Heart left ventricle (tissue), 13 donors: ENCODE results near the gene CNTNAP5.

Experiments
- POLR2A ChIP-seq, 2 donors: fragments of 450-650 bp; IDR thresholded peaks; one replicate each; pipeline ENCODE4 v1.6.1; 2017; ENCODE audit warnings: antibody characterized with exemption in 2 of 2, mild to moderate bottlenecking in 2 of 2, moderate library complexity in 2 of 2
- TF ChIP-seq, protein P1 (sequence below), 12 donors: fragments of 200-600 bp; sonication (generic) in 4 of 12; IDR thresholded peaks; one replicate each; pipeline versions ENCODE4 v1.5.0 to v1.8.0; 2018 to 2022; ENCODE audit warnings: antibody characterized with exemption in 12 of 12, mild to moderate bottlenecking in 5 of 12
- donor health status: ischemic (EF 13 %, LVEDD 7.1; RV severe dilation, severe dysfunction).
- donor health status: DM: no; HTN: yes; CAD: no.
- donor health status: DM: no; HTN: no; CAD: no.
- donor health status: ischemic (EF 25% LVEDD 6.9; RV normal size, moderate dysfunction).
- donor health status: ischemic (EF 25% LVEDD 5.7; RV mildly dilated, moderate dysfunction).
- donor health status: ischemic (EF 35%, LVEDD 5.7; RV mildly dilated, moderate dysfunction).
- donor health status: nonischemic (EF 11% LVEDD 7.7; RV severe dilation, severe dysfunction).
- donor health status: DM: yes; HTN: yes; CAD: no.
- donor health status: PGD.
- donor health status: ischemic (EF 29% LVEDD 5.4; RV normal size, mild dysfunction).
- donor health status: nonischemic (EF 23%, LVEDD 6.1; RV moderate dilation, normal function).

DNA sequence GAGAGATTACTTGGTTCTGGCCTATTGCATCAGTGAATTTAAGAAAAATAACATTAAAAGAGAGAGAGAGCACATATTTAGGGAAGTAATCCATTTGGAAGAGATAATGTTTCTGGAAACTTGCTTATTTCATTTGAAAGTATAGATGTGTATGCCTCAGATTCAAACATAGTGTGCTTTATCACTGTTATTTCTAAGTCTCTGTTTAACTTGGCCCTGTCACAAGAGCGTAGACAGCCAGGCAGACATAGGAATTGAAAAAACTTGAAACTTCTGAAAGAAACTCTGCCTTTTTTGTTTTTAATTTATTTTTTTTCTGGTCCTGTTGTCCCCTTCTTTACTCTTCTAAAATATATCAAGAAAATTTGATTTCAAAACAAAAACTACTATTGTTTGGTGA lies 849.1 kb downstream of the CNTNAP5 start:
- TF ChIP-seq, protein P1, sequence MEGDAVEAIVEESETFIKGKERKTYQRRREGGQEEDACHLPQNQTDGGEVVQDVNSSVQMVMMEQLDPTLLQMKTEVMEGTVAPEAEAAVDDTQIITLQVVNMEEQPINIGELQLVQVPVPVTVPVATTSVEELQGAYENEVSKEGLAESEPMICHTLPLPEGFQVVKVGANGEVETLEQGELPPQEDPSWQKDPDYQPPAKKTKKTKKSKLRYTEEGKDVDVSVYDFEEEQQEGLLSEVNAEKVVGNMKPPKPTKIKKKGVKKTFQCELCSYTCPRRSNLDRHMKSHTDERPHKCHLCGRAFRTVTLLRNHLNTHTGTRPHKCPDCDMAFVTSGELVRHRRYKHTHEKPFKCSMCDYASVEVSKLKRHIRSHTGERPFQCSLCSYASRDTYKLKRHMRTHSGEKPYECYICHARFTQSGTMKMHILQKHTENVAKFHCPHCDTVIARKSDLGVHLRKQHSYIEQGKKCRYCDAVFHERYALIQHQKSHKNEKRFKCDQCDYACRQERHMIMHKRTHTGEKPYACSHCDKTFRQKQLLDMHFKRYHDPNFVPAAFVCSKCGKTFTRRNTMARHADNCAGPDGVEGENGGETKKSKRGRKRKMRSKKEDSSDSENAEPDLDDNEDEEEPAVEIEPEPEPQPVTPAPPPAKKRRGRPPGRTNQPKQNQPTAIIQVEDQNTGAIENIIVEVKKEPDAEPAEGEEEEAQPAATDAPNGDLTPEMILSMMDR (IDR thresholded peaks at IDR 0.05) = no peak
- TF ChIP-seq POLR2A (IDR thresholded peaks at IDR 0.05) = no peak
